Suprapubic skin (tissue), 3 donors: ENCODE results near the gene CAMK1.

ENCODE experiments used
- CTCF ChIP-seq, 2 donors: fragments of 200-600 bp in 1 of 2; fragments of 450-650 bp in 1 of 2; sonication (generic) in 1 of 2; IDR thresholded peaks; one replicate each; pipeline ENCODE4 v1.5.1; 2016 to 2019; ENCODE audit warnings: antibody characterized with exemption in 2 of 2, mild to moderate bottlenecking in 1 of 2, moderate library complexity in 1 of 2
- POLR2AphosphoS5 ChIP-seq, 3 donors: sonication (generic); formaldehyde crosslinking; IDR thresholded peaks; one replicate each; pipeline ENCODE4 v1.6.1; 2017; ENCODE audit warnings: antibody characterized with exemption in 3 of 3

GRCh38 chr3:9744162-9744561 lies 25.6 kb downstream of the CAMK1 start:
- no peak for TF ChIP-seq CTCF (IDR thresholded peaks at IDR 0.05)
- no peak for TF ChIP-seq POLR2AphosphoS5 (IDR thresholded peaks at IDR 0.05)
